ENCODE data around the gene LATS1. TPM values are rescaled to one million over a fixed set of nuclear protein-coding genes. Genes with fewer than 3 reads are reported as not detected.

Gene LATS1
- total RNA-seq = 10 to 100 TPM; 29.7 to 33.8 TPM
- polyA plus RNA-seq = 12.7 TPM

- Mint-ChIP-seq H3K4me1 (peaks cover 41 to 59% (median 51%) of the 10 kb centered on the region in 3 donors), H3K36me3 (peaks cover 0 to 19% (median 2%) of the 10 kb centered on the region in 3 donors), H3K9me3 (no peaks in the 10 kb centered on the region), H3K27me3 (no peaks in the 10 kb centered on the region), H3K27ac (peak within 1 kb of the TSS; percentile 96 to 100 (median 98)), H3K4me3 (peak within 1 kb of the TSS; percentile 91 to 99 (median 97))
- ChIA-PET CTCF (interaction anchor here (0.7 to 2.6 kb wide), 8 partner anchors 8 to 153 kb away, joined by 3 to 16 read pairs (median 4); partner anchors contain the start of genes NUP43 and PCMT1), POLR2A (interaction anchor here (0.6 to 2.4 kb wide), 7 partner anchors 18 to 216 kb away, joined by 3 to 20 read pairs (median 5); partner anchors contain the start of genes GINM1, PCMT1 and PPIL4)
- Histone ChIP-seq H3K9me3 (ENCODE audit: low read length) (no peaks in the 10 kb centered on the region), H3K36me3 (ENCODE audit: insufficient read depth, low read length) (no peaks in the 10 kb centered on the region), H3K27me3 (ENCODE audit: insufficient read depth, low read length, poor library complexity, severe bottlenecking) (no peaks in the 10 kb centered on the region), H3K4me1 (ENCODE audit: insufficient read depth, low read length) (peaks cover 15% of the 10 kb centered on the region), H3K4me3 (ENCODE audit: low read length) (peak within 1 kb of the TSS; percentile 87), H3K27ac (ENCODE audit: low read depth, low read length) (peak within 1 kb of the TSS; percentile 88)
- peak; percentile 90 to 94 (median 91) for DNase-seq
Observed at GRCh38 chr6:149717588-149718458, at the start of gene LATS1. LATS1 (minus strand) TSS chr6:149718101; CDS start chr6:149702126, 15,975 bp downstream.

- no peak for DNase-seq
- POLR2A ChIA-PET = no interaction called here
- CTCF ChIA-PET = no interaction called here
- peaks cover 8 to 33% (median 18%) of the 10 kb centered on the region in 3 donors for H3K36me3 Mint-ChIP-seq
- Histone ChIP-seq H3K36me3 (ENCODE audit: insufficient read depth, low read length) (peaks cover 9% of the 10 kb centered on the region), H3K4me3 (ENCODE audit: low read length) (no peak overlapping the region), H3K4me1 (ENCODE audit: insufficient read depth, low read length) (no peaks in the 10 kb centered on the region), H3K27me3 (ENCODE audit: insufficient read depth, low read length, poor library complexity, severe bottlenecking) (no peaks in the 10 kb centered on the region), H3K9me3 (ENCODE audit: low read length) (no peaks in the 10 kb centered on the region), H3K27ac (ENCODE audit: low read depth, low read length) (no peak overlapping the region)
- H3K4me1 Mint-ChIP-seq = peaks cover 23 to 33% (median 26%) of the 10 kb centered on the region in 3 donors
- peaks cover 0 to 3% (median 0%) of the 10 kb centered on the region in 5 donors for H3K9me3 Mint-ChIP-seq
- no peaks in the 10 kb centered on the region for H3K27me3 Mint-ChIP-seq
- H3K4me3 Mint-ChIP-seq = no peak overlapping the region
- H3K27ac Mint-ChIP-seq = peak overlapping the region in 1 of 8 donors; percentile 48
Observed at GRCh38 chr6:149766156-149766769, 48.4 kb upstream of the LATS1 start.

GRCh38 chr6:149763866-149764265 is 46.0 kb upstream of the LATS1 start:
- Histone ChIP-seq H3K4me1 (ENCODE audit: insufficient read depth, low read length) (no peaks in the 10 kb centered on the region), H3K9me3 (ENCODE audit: low read length) (no peaks in the 10 kb centered on the region), H3K27ac (ENCODE audit: low read depth, low read length) (no peak overlapping the region), H3K27me3 (ENCODE audit: insufficient read depth, low read length, poor library complexity, severe bottlenecking) (no peaks in the 10 kb centered on the region), H3K36me3 (ENCODE audit: insufficient read depth, low read length) (peaks cover 9% of the 10 kb centered on the region), H3K4me3 (ENCODE audit: low read length) (no peak overlapping the region)
- Mint-ChIP-seq H3K27me3 (no peaks in the 10 kb centered on the region), H3K36me3 (peaks cover 8 to 38% (median 18%) of the 10 kb centered on the region in 3 donors), H3K4me1 (peaks cover 23 to 41% (median 27%) of the 10 kb centered on the region in 3 donors), H3K9me3 (peaks cover 0 to 3% (median 0%) of the 10 kb centered on the region in 5 donors), H3K27ac (peak overlapping the region in 2 of 8 donors; percentile 29 to 43), H3K4me3 (no peak overlapping the region)
- DNase-seq = no peak
- CTCF ChIA-PET = no interaction called here
- POLR2A ChIA-PET = no interaction called here

- H3K4me1 Mint-ChIP-seq = peaks cover 24 to 43% (median 30%) of the 10 kb centered on the region in 3 donors
- Histone ChIP-seq H3K4me3 (ENCODE audit: low read length) (no peak overlapping the region), H3K4me1 (ENCODE audit: insufficient read depth, low read length) (no peaks in the 10 kb centered on the region), H3K27me3 (ENCODE audit: insufficient read depth, low read length, poor library complexity, severe bottlenecking) (no peaks in the 10 kb centered on the region), H3K9me3 (ENCODE audit: low read length) (no peaks in the 10 kb centered on the region), H3K36me3 (ENCODE audit: insufficient read depth, low read length) (peaks cover 5% of the 10 kb centered on the region), H3K27ac (ENCODE audit: low read depth, low read length) (no peak overlapping the region)
- H3K9me3 Mint-ChIP-seq = no peaks in the 10 kb centered on the region
- CTCF ChIA-PET = no interaction called here
- peaks cover 5 to 27% (median 12%) of the 10 kb centered on the region in 3 donors for H3K36me3 Mint-ChIP-seq
- no peak overlapping the region for H3K4me3 Mint-ChIP-seq
- no peak for DNase-seq
- H3K27ac Mint-ChIP-seq = no peak overlapping the region
- POLR2A ChIA-PET = no interaction called here
- H3K27me3 Mint-ChIP-seq = no peaks in the 10 kb centered on the region
Observed at GRCh38 chr6:149761438-149761837, 43.5 kb upstream of the LATS1 start.

- Mint-ChIP-seq H3K36me3 (peaks cover 0 to 24% (median 12%) of the 10 kb centered on the region in 3 donors), H3K9me3 (no peaks in the 10 kb centered on the region), H3K27ac (peak overlapping the region in 2 of 8 donors; percentile 21 to 57), H3K4me3 (no peak overlapping the region), H3K27me3 (no peaks in the 10 kb centered on the region), H3K4me1 (peaks cover 31 to 66% (median 51%) of the 10 kb centered on the region in 3 donors)
- Histone ChIP-seq H3K27me3 (ENCODE audit: insufficient read depth, low read length, poor library complexity, severe bottlenecking) (no peaks in the 10 kb centered on the region), H3K4me3 (ENCODE audit: low read length) (no peak overlapping the region), H3K27ac (ENCODE audit: low read depth, low read length) (no peak overlapping the region), H3K36me3 (ENCODE audit: insufficient read depth, low read length) (no peaks in the 10 kb centered on the region), H3K4me1 (ENCODE audit: insufficient read depth, low read length) (peaks cover 7% of the 10 kb centered on the region), H3K9me3 (ENCODE audit: low read length) (no peaks in the 10 kb centered on the region)
- DNase-seq = no peak
- ChIA-PET POLR2A (no interaction called here), CTCF (interaction anchor here (1.6 kb wide), 1 partner anchor 261 kb away, joined by 3 read pairs; no protein-coding TSS in a partner anchor)
Observed at GRCh38 chr6:149756261-149756636, 38.3 kb upstream of the LATS1 start.

GRCh38 chr6:149755300-149756260 is 37.7 kb upstream of the LATS1 start:
- Mint-ChIP-seq H3K36me3 (peaks cover 0 to 20% (median 10%) of the 10 kb centered on the region in 3 donors), H3K9me3 (no peaks in the 10 kb centered on the region), H3K4me3 (no peak overlapping the region), H3K27ac (peak overlapping the region in 6 of 8 donors; percentile 0 to 66 (median 52)), H3K27me3 (no peaks in the 10 kb centered on the region), H3K4me1 (peaks cover 32 to 64% (median 55%) of the 10 kb centered on the region in 3 donors)
- no peak overlapping the region for H3K27ac ChIP-seq (ENCODE audit: low read depth, low read length)
- ChIA-PET CTCF (interaction anchor here (1.6 kb wide), 1 partner anchor 261 kb away, joined by 3 read pairs; no protein-coding TSS in a partner anchor), POLR2A (no interaction called here)
- H3K36me3 ChIP-seq (ENCODE audit: insufficient read depth, low read length) = no peaks in the 10 kb centered on the region
- H3K4me3 ChIP-seq (ENCODE audit: low read length) = no peak overlapping the region
- H3K27me3 ChIP-seq (ENCODE audit: insufficient read depth, low read length, poor library complexity, severe bottlenecking) = no peaks in the 10 kb centered on the region
- no peaks in the 10 kb centered on the region for H3K9me3 ChIP-seq (ENCODE audit: low read length)
- no peak for DNase-seq
- peaks cover 14% of the 10 kb centered on the region for H3K4me1 ChIP-seq (ENCODE audit: insufficient read depth, low read length)

- POLR2A ChIA-PET = no interaction called here
Observed at GRCh38 chr6:149754548-149754947, 36.6 kb upstream of the LATS1 start.

More at GRCh38 chr6:149754548-149754947, 36.6 kb upstream of the LATS1 start:
- Mint-ChIP-seq H3K27ac (peak overlapping the region in 1 of 8 donors; percentile 7), H3K36me3 (peaks cover 0 to 15% (median 4%) of the 10 kb centered on the region in 3 donors), H3K9me3 (no peaks in the 10 kb centered on the region), H3K4me1 (peaks cover 31 to 61% (median 51%) of the 10 kb centered on the region in 3 donors), H3K27me3 (no peaks in the 10 kb centered on the region), H3K4me3 (no peak overlapping the region)
- CTCF ChIA-PET = no interaction called here
- Histone ChIP-seq H3K36me3 (ENCODE audit: insufficient read depth, low read length) (no peaks in the 10 kb centered on the region), H3K4me1 (ENCODE audit: insufficient read depth, low read length) (peaks cover 18% of the 10 kb centered on the region), H3K9me3 (ENCODE audit: low read length) (no peaks in the 10 kb centered on the region), H3K27me3 (ENCODE audit: insufficient read depth, low read length, poor library complexity, severe bottlenecking) (no peaks in the 10 kb centered on the region), H3K27ac (ENCODE audit: low read depth, low read length) (no peak overlapping the region), H3K4me3 (ENCODE audit: low read length) (no peak overlapping the region)
- no peak for DNase-seq
